DND-41 (cell line): ENCODE data around the gene MIOS.

Experiments
- ATAC-seq: fragments of 200-7000 bp; cut with Tn5 transposase; 3 replicates; pipeline ENCODE4 v1.9.1; 2021; ENCODE audit warnings: low read depth; ENCODE audit not compliant: insufficient read depth
- DNase-seq: peaks from one replicate; pipeline ENCODE4 v3.0.0-alpha.2; 2020
- H2AFZ ChIP-seq: 2 replicates; pipeline ENCODE4 v1.6.0; 2012; ENCODE audit warnings: low read depth, low read length
- H3K27ac ChIP-seq: 2 replicates; pipeline ENCODE4 v1.5.1; 2012; ENCODE audit warnings: low read length, inconsistent platforms
- H3K27me3 ChIP-seq: fragments of 200-600 bp; sonication (generic); 2 replicates; pipeline ENCODE4 v1.6.0; 2012; ENCODE audit warnings: low read length, mild to moderate bottlenecking, inconsistent platforms; ENCODE audit not compliant: insufficient read depth, poor library complexity
- H3K36me3 ChIP-seq: 2 replicates; pipeline ENCODE4 v1.5.1; 2012; ENCODE audit warnings: low read length, inconsistent platforms; ENCODE audit not compliant: insufficient read depth
- H3K4me1 ChIP-seq: 2 replicates; pipeline ENCODE4 v1.5.1; 2012; ENCODE audit warnings: mild to moderate bottlenecking, low read length; ENCODE audit not compliant: insufficient read depth
- H3K4me2 ChIP-seq: 2 replicates; pipeline ENCODE4 v1.6.0; 2012; ENCODE audit warnings: mild to moderate bottlenecking, moderate library complexity, low read length, inconsistent platforms; ENCODE audit not compliant: insufficient read depth
- H3K4me3 ChIP-seq, 2 experiments: fragments of 200-600 bp in 1 of 2; shearing (Covaris generic) in 1 of 2; 2 replicates each; pipeline ENCODE4 v1.5.1; 2012 to 2016; ENCODE audit warnings: inconsistent platforms in 2 of 2, low read length in 2 of 2, mild to moderate bottlenecking in 2 of 2, low read depth in 1 of 2, moderate library complexity in 1 of 2
- H3K79me2 ChIP-seq: 2 replicates; pipeline ENCODE4 v1.6.0; 2012; ENCODE audit warnings: low read length, inconsistent platforms; ENCODE audit not compliant: insufficient read depth
- H3K9ac ChIP-seq: 2 replicates; pipeline ENCODE4 v1.6.0; 2012; ENCODE audit warnings: low read depth, mild to moderate bottlenecking, inconsistent platforms, low read length, moderate library complexity
- H3K9me3 ChIP-seq: 2 replicates; pipeline ENCODE4 v1.5.1; 2012; ENCODE audit warnings: low read length, moderate library complexity, mild to moderate bottlenecking, inconsistent platforms; ENCODE audit not compliant: insufficient read depth, severe bottlenecking
- H4K20me1 ChIP-seq: 2 replicates; pipeline ENCODE4 v1.6.0; 2012; ENCODE audit warnings: low read length; ENCODE audit not compliant: insufficient read depth
- CTCF ChIP-seq: IDR thresholded peaks from 2 replicates; pipeline ENCODE4 v1.5.1; 2012; ENCODE audit warnings: borderline replicate concordance, low read length, moderate library complexity, mild to moderate bottlenecking; ENCODE audit not compliant: poor library complexity, severe bottlenecking; ENCODE audit errors: extremely low read depth
- EZH2 ChIP-seq: IDR thresholded peaks from 3 replicates; pipeline ENCODE4 v1.6.1; 2012; ENCODE audit warnings: borderline replicate concordance, low read depth, mild to moderate bottlenecking, moderate library complexity, low read length, inconsistent platforms; ENCODE audit not compliant: severe bottlenecking

Gene MIOS

DNA sequence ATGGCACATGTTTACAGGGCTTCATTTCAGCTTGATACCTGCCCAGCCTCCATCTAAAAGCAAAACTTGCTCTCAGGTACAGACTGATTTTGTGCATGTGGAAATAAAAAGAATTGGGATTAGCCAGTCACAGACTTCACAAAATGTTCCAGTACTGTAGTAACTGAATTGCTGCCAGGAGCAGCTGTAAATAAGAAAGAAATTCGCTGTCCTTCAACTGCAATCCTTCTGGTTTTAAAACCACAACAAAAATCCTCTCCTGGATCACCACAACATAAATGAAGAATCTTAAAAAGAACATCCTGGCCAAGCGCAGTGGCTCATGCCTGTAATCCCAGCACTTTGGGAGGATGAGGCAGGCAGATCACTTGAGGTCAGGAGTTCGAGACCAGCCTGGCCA lies 3.9 kb upstream of the MIOS start:
- Histone ChIP-seq H3K4me1 (peaks cover 19% of the 10 kb centered on the region), H3K27me3 (no peaks in the 10 kb centered on the region), H3K27ac (no peak overlapping the region), H4K20me1 (no peaks in the 10 kb centered on the region), H2AFZ (no peak overlapping the region), H3K36me3 (no peaks in the 10 kb centered on the region), H3K9ac (no peak overlapping the region), H3K4me2 (no peak overlapping the region), H3K79me2 (peaks cover 7% of the 10 kb centered on the region), H3K4me3 (no peak overlapping the region), H3K9me3 (peaks cover 2% of the 10 kb centered on the region)
- DNase-seq (no peak), ATAC-seq (no peak)
- TF ChIP-seq EZH2 (no peak), CTCF (no peak)

GRCh38 chr7:7563269-7563668 lies 3.4 kb upstream of the MIOS start:
- Histone ChIP-seq H3K4me2 (no peak overlapping the region), H2AFZ (no peak overlapping the region), H3K9ac (no peak overlapping the region), H4K20me1 (no peaks in the 10 kb centered on the region), H3K4me3 (no peak overlapping the region), H3K79me2 (peaks cover 11% of the 10 kb centered on the region), H3K27me3 (no peaks in the 10 kb centered on the region), H3K4me1 (peaks cover 24% of the 10 kb centered on the region), H3K9me3 (no peaks in the 10 kb centered on the region), H3K36me3 (no peaks in the 10 kb centered on the region), H3K27ac (no peak overlapping the region)
- no peak for ATAC-seq
- no peak for DNase-seq
- no peak for TF ChIP-seq CTCF
- TF ChIP-seq EZH2, result no peak

DNA sequence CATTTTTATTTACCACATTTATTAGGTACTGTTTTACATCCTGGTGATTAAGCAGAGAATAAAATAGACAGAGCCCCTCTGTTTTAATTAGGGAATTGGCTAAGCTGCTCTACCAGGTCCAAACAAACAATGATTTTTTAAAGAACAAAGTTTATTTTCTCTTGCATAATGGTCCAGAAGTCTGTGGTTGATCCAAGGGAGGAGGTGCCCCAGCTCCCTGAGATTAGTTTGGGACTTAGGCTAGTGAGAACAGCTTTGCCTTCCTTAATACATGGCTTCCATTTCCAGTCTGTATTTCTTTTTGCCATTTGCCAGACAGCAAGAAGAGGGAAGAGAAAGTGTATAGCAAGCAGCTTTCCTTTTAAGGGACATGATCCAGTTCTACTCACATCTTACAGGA lies 2.9 kb upstream of the MIOS start:
- Histone ChIP-seq H2AFZ (no peak overlapping the region), H3K4me3 (no peak overlapping the region), H3K4me2 (no peak overlapping the region), H3K4me1 (peaks cover 29% of the 10 kb centered on the region), H4K20me1 (no peaks in the 10 kb centered on the region), H3K79me2 (peaks cover 16% of the 10 kb centered on the region), H3K9me3 (no peaks in the 10 kb centered on the region), H3K36me3 (no peaks in the 10 kb centered on the region), H3K27me3 (no peaks in the 10 kb centered on the region), H3K27ac (no peak overlapping the region), H3K9ac (no peak overlapping the region)
- no peak for ATAC-seq
- TF ChIP-seq EZH2, result no peak
- TF ChIP-seq CTCF, result no peak
- no peak for DNase-seq

GRCh38 chr7:7564323-7564780 lies 2.3 kb upstream of the MIOS start:
- no peaks in the 10 kb centered on the region for H3K9me3 ChIP-seq
- no peak overlapping the region for H3K4me3 ChIP-seq
- H4K20me1 ChIP-seq, result no peaks in the 10 kb centered on the region
- H3K79me2 ChIP-seq, result peaks cover 21% of the 10 kb centered on the region
- TF ChIP-seq EZH2, result no peak
- no peak for TF ChIP-seq CTCF
- no peaks in the 10 kb centered on the region for H3K27me3 ChIP-seq
- H3K4me2 ChIP-seq, result no peak overlapping the region
- ATAC-seq (no peak), DNase-seq (no peak)
- H3K9ac ChIP-seq, result no peak overlapping the region
- H2AFZ ChIP-seq, result no peak overlapping the region
- H3K4me1 ChIP-seq, result peaks cover 35% of the 10 kb centered on the region
- H3K36me3 ChIP-seq, result no peaks in the 10 kb centered on the region
- H3K27ac ChIP-seq, result no peak overlapping the region
